ENCODE data around the gene GPS1. TPM values are rescaled to one million over a fixed set of nuclear protein-coding genes. Genes with fewer than 3 reads are reported as not detected.

GPS1 gene
- total and polyA plus RNA-seq, 4 donors: 53.9 to 66.3 (median 58.8) TPM

DNA sequence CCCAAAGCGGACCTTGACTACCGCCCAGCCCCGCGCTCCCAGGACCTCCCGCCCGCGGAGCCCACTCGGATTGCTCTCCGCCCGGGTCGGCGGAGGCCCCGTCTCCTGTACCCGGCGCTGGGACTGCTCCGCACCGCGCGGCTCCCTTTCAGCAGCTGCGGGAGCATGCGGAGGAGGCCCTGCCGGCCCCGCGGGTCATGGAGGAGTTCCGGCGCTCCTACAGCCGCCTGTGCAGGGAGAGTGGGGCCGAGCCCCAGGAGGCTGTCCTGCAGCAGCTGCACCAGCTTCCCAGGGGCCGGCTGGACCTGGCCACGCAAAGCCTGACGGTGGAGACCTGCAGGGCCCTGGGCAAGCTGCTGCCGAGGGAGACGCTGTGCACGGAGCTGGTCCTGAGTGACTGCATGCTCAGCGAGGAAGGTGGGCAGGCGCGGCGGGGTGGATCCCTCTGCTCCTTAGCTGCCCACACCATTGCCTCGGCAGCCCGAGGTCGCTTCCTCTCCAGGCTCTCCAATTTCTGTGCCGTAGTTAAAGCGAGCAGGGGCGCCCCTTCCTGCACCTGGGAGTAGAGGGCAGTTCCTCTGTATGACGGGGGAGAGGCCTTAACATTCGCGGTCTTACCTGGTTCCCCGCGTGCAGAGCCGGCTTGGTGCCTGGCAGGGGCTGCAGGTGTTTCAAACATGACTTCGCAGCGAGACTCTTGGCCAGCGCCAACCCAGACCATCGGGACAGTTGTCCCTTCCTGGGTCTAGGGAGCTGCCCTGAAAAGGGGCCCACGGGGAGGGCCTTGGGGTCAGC, 28.1 kb upstream of the GPS1 start:
- WGBS: 7% methylated on average over 55 of the region's 55 CpGs
- no peaks in the 10 kb centered on the region for H3K36me3 ChIP-seq (ENCODE audit: control insufficient read depth in 4 of 4, insufficient read depth in 3 of 4, low read depth in 1 of 4, low read length in 3 of 4)
- peaks cover 18 to 68% (median 44%) of the 10 kb centered on the region in 4 donors for H3K4me1 ChIP-seq (ENCODE audit: control insufficient read depth in 4 of 4, insufficient read depth in 4 of 4, low read length in 3 of 4)
- H3K9ac ChIP-seq (ENCODE audit: low read depth in 1 of 2, low read length in 2 of 2): peak overlapping the region in 1 of 2 donors; percentile 8
- H3K9me3 ChIP-seq (ENCODE audit: control insufficient read depth in 4 of 4, low read length in 3 of 4): no peaks in the 10 kb centered on the region
- H3K4me3 ChIP-seq (ENCODE audit: low read depth in 1 of 3, low read length in 3 of 3): peak overlapping the region; percentile 45 to 75 (median 54)
- H3K27ac ChIP-seq (ENCODE audit: low read depth in 1 of 2, low read length in 2 of 2): no peak overlapping the region
- TF ChIP-seq HNF4A (conservative IDR thresholded peaks at IDR 0.05) (no peak), TAF1 (conservative IDR thresholded peaks at IDR 0.05) (no peak), JUND (IDR thresholded peaks at IDR 0.05) (no peak), FOXA2 (IDR thresholded peaks at IDR 0.05) (no peak), YY1 (IDR thresholded peaks at IDR 0.05) (no peak), SP1 (IDR thresholded peaks at IDR 0.05) (no peak), HNF4G (IDR thresholded peaks at IDR 0.05) (no peak), RAD21 (IDR thresholded peaks at IDR 0.05) (no peak), GABPA (IDR thresholded peaks at IDR 0.05 in 1 of 2, conservative IDR thresholded peaks at IDR 0.05 in 1 of 2) (no peak), EGR1 (IDR thresholded peaks at IDR 0.05; ENCODE audit: low read depth in 2 of 2) (no peak), NR2F2 (IDR thresholded peaks at IDR 0.05) (no peak), RXRA (IDR thresholded peaks at IDR 0.05) (no peak)
- TF ChIP-seq, protein P1, sequence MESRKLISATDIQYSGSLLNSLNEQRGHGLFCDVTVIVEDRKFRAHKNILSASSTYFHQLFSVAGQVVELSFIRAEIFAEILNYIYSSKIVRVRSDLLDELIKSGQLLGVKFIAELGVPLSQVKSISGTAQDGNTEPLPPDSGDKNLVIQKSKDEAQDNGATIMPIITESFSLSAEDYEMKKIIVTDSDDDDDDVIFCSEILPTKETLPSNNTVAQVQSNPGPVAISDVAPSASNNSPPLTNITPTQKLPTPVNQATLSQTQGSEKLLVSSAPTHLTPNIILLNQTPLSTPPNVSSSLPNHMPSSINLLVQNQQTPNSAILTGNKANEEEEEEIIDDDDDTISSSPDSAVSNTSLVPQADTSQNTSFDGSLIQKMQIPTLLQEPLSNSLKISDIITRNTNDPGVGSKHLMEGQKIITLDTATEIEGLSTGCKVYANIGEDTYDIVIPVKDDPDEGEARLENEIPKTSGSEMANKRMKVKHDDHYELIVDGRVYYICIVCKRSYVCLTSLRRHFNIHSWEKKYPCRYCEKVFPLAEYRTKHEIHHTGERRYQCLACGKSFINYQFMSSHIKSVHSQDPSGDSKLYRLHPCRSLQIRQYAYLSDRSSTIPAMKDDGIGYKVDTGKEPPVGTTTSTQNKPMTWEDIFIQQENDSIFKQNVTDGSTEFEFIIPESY (IDR thresholded peaks at IDR 0.05): no peak
- TF ChIP-seq, protein P2, sequence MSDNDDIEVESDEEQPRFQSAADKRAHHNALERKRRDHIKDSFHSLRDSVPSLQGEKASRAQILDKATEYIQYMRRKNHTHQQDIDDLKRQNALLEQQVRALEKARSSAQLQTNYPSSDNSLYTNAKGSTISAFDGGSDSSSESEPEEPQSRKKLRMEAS (IDR thresholded peaks at IDR 0.05): no peak
- TF ChIP-seq, protein P3, sequence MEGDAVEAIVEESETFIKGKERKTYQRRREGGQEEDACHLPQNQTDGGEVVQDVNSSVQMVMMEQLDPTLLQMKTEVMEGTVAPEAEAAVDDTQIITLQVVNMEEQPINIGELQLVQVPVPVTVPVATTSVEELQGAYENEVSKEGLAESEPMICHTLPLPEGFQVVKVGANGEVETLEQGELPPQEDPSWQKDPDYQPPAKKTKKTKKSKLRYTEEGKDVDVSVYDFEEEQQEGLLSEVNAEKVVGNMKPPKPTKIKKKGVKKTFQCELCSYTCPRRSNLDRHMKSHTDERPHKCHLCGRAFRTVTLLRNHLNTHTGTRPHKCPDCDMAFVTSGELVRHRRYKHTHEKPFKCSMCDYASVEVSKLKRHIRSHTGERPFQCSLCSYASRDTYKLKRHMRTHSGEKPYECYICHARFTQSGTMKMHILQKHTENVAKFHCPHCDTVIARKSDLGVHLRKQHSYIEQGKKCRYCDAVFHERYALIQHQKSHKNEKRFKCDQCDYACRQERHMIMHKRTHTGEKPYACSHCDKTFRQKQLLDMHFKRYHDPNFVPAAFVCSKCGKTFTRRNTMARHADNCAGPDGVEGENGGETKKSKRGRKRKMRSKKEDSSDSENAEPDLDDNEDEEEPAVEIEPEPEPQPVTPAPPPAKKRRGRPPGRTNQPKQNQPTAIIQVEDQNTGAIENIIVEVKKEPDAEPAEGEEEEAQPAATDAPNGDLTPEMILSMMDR (IDR thresholded peaks at IDR 0.05; ENCODE audit: low read depth, low read length, missing input control): no peak
- TF ChIP-seq, protein P4, sequence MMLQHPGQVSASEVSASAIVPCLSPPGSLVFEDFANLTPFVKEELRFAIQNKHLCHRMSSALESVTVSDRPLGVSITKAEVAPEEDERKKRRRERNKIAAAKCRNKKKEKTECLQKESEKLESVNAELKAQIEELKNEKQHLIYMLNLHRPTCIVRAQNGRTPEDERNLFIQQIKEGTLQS (IDR thresholded peaks at IDR 0.05): no peak
- TF ChIP-seq, protein P5, sequence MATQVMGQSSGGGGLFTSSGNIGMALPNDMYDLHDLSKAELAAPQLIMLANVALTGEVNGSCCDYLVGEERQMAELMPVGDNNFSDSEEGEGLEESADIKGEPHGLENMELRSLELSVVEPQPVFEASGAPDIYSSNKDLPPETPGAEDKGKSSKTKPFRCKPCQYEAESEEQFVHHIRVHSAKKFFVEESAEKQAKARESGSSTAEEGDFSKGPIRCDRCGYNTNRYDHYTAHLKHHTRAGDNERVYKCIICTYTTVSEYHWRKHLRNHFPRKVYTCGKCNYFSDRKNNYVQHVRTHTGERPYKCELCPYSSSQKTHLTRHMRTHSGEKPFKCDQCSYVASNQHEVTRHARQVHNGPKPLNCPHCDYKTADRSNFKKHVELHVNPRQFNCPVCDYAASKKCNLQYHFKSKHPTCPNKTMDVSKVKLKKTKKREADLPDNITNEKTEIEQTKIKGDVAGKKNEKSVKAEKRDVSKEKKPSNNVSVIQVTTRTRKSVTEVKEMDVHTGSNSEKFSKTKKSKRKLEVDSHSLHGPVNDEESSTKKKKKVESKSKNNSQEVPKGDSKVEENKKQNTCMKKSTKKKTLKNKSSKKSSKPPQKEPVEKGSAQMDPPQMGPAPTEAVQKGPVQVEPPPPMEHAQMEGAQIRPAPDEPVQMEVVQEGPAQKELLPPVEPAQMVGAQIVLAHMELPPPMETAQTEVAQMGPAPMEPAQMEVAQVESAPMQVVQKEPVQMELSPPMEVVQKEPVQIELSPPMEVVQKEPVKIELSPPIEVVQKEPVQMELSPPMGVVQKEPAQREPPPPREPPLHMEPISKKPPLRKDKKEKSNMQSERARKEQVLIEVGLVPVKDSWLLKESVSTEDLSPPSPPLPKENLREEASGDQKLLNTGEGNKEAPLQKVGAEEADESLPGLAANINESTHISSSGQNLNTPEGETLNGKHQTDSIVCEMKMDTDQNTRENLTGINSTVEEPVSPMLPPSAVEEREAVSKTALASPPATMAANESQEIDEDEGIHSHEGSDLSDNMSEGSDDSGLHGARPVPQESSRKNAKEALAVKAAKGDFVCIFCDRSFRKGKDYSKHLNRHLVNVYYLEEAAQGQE (IDR thresholded peaks at IDR 0.05): no peak
- DNase-seq (ENCODE audit: low spot score): peak; percentile 46
- H3K27me3 ChIP-seq (ENCODE audit: control insufficient read depth in 4 of 4, insufficient read depth in 4 of 4, low read length in 3 of 4): no peaks in the 10 kb centered on the region

Measured in liver (tissue), 9 donors.